ENCODE measurements around the gene AQP7.
"Not testable (repeated sequence)": the region's sequence is repeated elsewhere in the genome, so short reads cannot be mapped to it uniquely, and the experiment has no call there.

Gene AQP7

GRCh38 chr9:33402371-33402770 is at the start of gene AQP7:
Gene AQP7, minus strand, starts transcription at chr9:33402568. Its CDS starts 1,306 bp downstream, at chr9:33401262.
- DNase-seq (ENCODE audit: low read depth) = not testable (repeated sequence)

GRCh38 chr9:33450621-33451146 is 48.3 kb upstream of the AQP7 start:
- no peak for DNase-seq (ENCODE audit: low read depth)

GRCh38 chr9:33449715-33450114 is 47.3 kb upstream of the AQP7 start:
- no peak for DNase-seq (ENCODE audit: low read depth)

- no peak for DNase-seq (ENCODE audit: low read depth)
Observed at GRCh38 chr9:33447799-33448553, 45.6 kb upstream of the AQP7 start.

GRCh38 chr9:33446946-33447798 is 44.8 kb upstream of the AQP7 start, which contains the start of gene AQP3:
Gene AQP3, minus strand, starts transcription at chr9:33447593. Its CDS starts 63 bp downstream, at chr9:33447530.
- DNase-seq (ENCODE audit: low read depth) = no peak

GRCh38 chr9:33446240-33446945 is 44.0 kb upstream of the AQP7 start:
- no peak for DNase-seq (ENCODE audit: low read depth)

GRCh38 chr9:33445389-33446239 is 43.2 kb upstream of the AQP7 start:
- no peak for DNase-seq (ENCODE audit: low read depth)

GRCh38 chr9:33443464-33444154 is 41.2 kb upstream of the AQP7 start:
- DNase-seq (ENCODE audit: low read depth) = no peak

- no peak for DNase-seq (ENCODE audit: low read depth)
Observed at GRCh38 chr9:33443047-33443446, 40.7 kb upstream of the AQP7 start.

GRCh38 chr9:33442125-33442524 is 39.8 kb upstream of the AQP7 start:
- DNase-seq (ENCODE audit: low read depth) = no peak

- no peak for DNase-seq (ENCODE audit: low read depth)
Observed at GRCh38 chr9:33440609-33441008, 38.2 kb upstream of the AQP7 start.

- DNase-seq (ENCODE audit: low read depth) = no peak
Observed at GRCh38 chr9:33440204-33440603, 37.8 kb upstream of the AQP7 start.

GRCh38 chr9:33439731-33440130 is 37.4 kb upstream of the AQP7 start:
- DNase-seq (ENCODE audit: low read depth) = no peak

GRCh38 chr9:33438926-33439680 is 36.7 kb upstream of the AQP7 start:
- DNase-seq (ENCODE audit: low read depth) = no peak

GRCh38 chr9:33437898-33438297 is 35.5 kb upstream of the AQP7 start:
- DNase-seq (ENCODE audit: low read depth) = no peak

- DNase-seq (ENCODE audit: low read depth) = no peak
Observed at GRCh38 chr9:33437205-33437604, 34.8 kb upstream of the AQP7 start.

- DNase-seq (ENCODE audit: low read depth) = no peak
Observed at GRCh38 chr9:33436445-33436844, 34.1 kb upstream of the AQP7 start.

- no peak for DNase-seq (ENCODE audit: low read depth)
Observed at GRCh38 chr9:33435821-33436277, 33.5 kb upstream of the AQP7 start.

- no peak for DNase-seq (ENCODE audit: low read depth)
Observed at GRCh38 chr9:33434317-33435105, 32.1 kb upstream of the AQP7 start.
